Measurements from ENCODE around the gene MAP6. TPM values are rescaled to one million over a fixed set of nuclear protein-coding genes. Genes with fewer than 3 reads are reported as not detected.

Gene MAP6
- total RNA-seq: 10 to 100 TPM in 3 of 4 donors, 1 to 10 TPM in 1; 7.9 to 22.1 (median 14.4) TPM

GRCh38 chr11:75668451-75669297, at the start of gene MAP6:
Gene MAP6 (minus strand): TSS chr11:75669038. CDS start chr11:75668369, 669 bp downstream.
- no peaks in the 10 kb centered on the region for H3K36me3 ChIP-seq
- no peaks in the 10 kb centered on the region for H3K27me3 ChIP-seq
- intact Hi-C loops (cut with DNase I; ENCODE audit: low total_unique reads): no loop called here
- H3K27ac ChIP-seq: peak within 1 kb of the TSS; percentile 47 to 77
- H3K4me1 ChIP-seq: peaks cover 0 to 5% of the 10 kb centered on the region in 2 donors
- TF ChIP-seq CTCF (IDR thresholded peaks at IDR 0.05) (no peak), POLR2A (IDR thresholded peaks at IDR 0.05) (no peak)
- no peaks in the 10 kb centered on the region for H3K9me3 ChIP-seq
- peak in 1 of 2 donors; percentile 21 for DNase-seq
- H3K4me3 ChIP-seq: peak within 1 kb of the TSS; percentile 35 to 46

- H3K27ac ChIP-seq: no peak within 1 kb of the TSS
- DNase-seq: no peak
- no peaks in the 10 kb centered on the region for H3K9me3 ChIP-seq
- no peak for TF ChIP-seq CTCF (IDR thresholded peaks at IDR 0.05)
- H3K4me1 ChIP-seq: no peaks in the 10 kb centered on the region
- no peaks in the 10 kb centered on the region for H3K36me3 ChIP-seq
- intact Hi-C loops (cut with DNase I; ENCODE audit: low total_unique reads): no loop called here
- no peaks in the 10 kb centered on the region for H3K27me3 ChIP-seq
- H3K4me3 ChIP-seq: no peak within 1 kb of the TSS
Observed at GRCh38 chr11:75717608-75718418, 49.0 kb upstream of the MAP6 start, which contains the start of gene MOGAT2. Gene MOGAT2 (plus strand): TSS chr11:75717838. CDS start chr11:75717889, 51 bp downstream.

- TF ChIP-seq POLR2A (IDR thresholded peaks at IDR 0.05): no peak
- TF ChIP-seq CTCF (IDR thresholded peaks at IDR 0.05): no peak
- H3K4me1 ChIP-seq: no peaks in the 10 kb centered on the region
- no peaks in the 10 kb centered on the region for H3K36me3 ChIP-seq
- no peaks in the 10 kb centered on the region for H3K9me3 ChIP-seq
- DNase-seq: no peak
- no peaks in the 10 kb centered on the region for H3K27me3 ChIP-seq
- H3K4me3 ChIP-seq: no peak overlapping the region
- intact Hi-C loops (cut with DNase I; ENCODE audit: low total_unique reads): no loop called here
- H3K27ac ChIP-seq: no peak overlapping the region
Observed at GRCh38 chr11:75716659-75717058, 47.8 kb upstream of the MAP6 start.

- TF ChIP-seq POLR2A (IDR thresholded peaks at IDR 0.05) (no peak), CTCF (IDR thresholded peaks at IDR 0.05) (no peak)
- no peak for DNase-seq
- Histone ChIP-seq H3K27me3 (no peaks in the 10 kb centered on the region), H3K4me3 (no peak overlapping the region), H3K9me3 (no peaks in the 10 kb centered on the region), H3K4me1 (no peaks in the 10 kb centered on the region), H3K36me3 (no peaks in the 10 kb centered on the region), H3K27ac (no peak overlapping the region)
- intact Hi-C loops (cut with DNase I; ENCODE audit: low total_unique reads): no loop called here
Observed at GRCh38 chr11:75715688-75716087, 46.9 kb upstream of the MAP6 start.

- intact Hi-C loops (cut with DNase I; ENCODE audit: low total_unique reads): no loop called here
- no peak overlapping the region for H3K4me3 ChIP-seq
- H3K9me3 ChIP-seq: peaks cover 0 to 3% of the 10 kb centered on the region in 2 donors
- H3K27me3 ChIP-seq: no peaks in the 10 kb centered on the region
- no peaks in the 10 kb centered on the region for H3K4me1 ChIP-seq
- DNase-seq: no peak
- H3K36me3 ChIP-seq: no peaks in the 10 kb centered on the region
- no peak overlapping the region for H3K27ac ChIP-seq
- TF ChIP-seq POLR2A (IDR thresholded peaks at IDR 0.05): no peak
- TF ChIP-seq CTCF (IDR thresholded peaks at IDR 0.05): no peak
Observed at GRCh38 chr11:75714211-75714610, 45.4 kb upstream of the MAP6 start.
